GM12892 (cell line): ENCODE results near the gene ZNF627.

Experiments used
- POLR2A ChIP-seq: IDR thresholded peaks from 2 replicates; pipeline ENCODE4 v1.6.1; 2011; ENCODE audit warnings: low read depth, low read length, control low read depth
- TAF1 ChIP-seq: IDR thresholded peaks from 2 replicates; pipeline ENCODE4 v1.6.1; 2011; ENCODE audit warnings: low read depth, mild to moderate bottlenecking, control low read depth, low read length, borderline replicate concordance

GRCh38 chr19:11620553-11620952, 23.3 kb downstream of the ZNF627 start:
- no peak for TF ChIP-seq POLR2A
- TF ChIP-seq TAF1 = no peak
